GM19240 (cell line): ENCODE measurements around the gene CHMP4A.
"Not testable (repeated sequence)": the region's sequence is repeated elsewhere in the genome, so short reads cannot be mapped to it uniquely, and the experiment has no call there.

Experiments
- DNase-seq: peaks from one replicate; pipeline ENCODE4 v3.0.0; 2011; ENCODE audit warnings: low spot score; ENCODE audit not compliant: insufficient read length

The CHMP4A gene

GRCh38 chr14:24247422-24247821, 34.1 kb upstream of the CHMP4A start:
- no peak for DNase-seq

GRCh38 chr14:24246765-24247212, 33.5 kb upstream of the CHMP4A start:
- peak; percentile 61 for DNase-seq

- DNase-seq = not testable (repeated sequence)
Observed at GRCh38 chr14:24245350-24245749, 32.1 kb upstream of the CHMP4A start.

- DNase-seq = no peak
Observed at GRCh38 chr14:24243336-24243836, 30.1 kb upstream of the CHMP4A start.

GRCh38 chr14:24241829-24242443, 28.6 kb upstream of the CHMP4A start:
- DNase-seq = peak; percentile 80

GRCh38 chr14:24240110-24240918, 27.0 kb upstream of the CHMP4A start:
- DNase-seq = no peak

- DNase-seq = no peak
Observed at GRCh38 chr14:24238527-24239037, 25.3 kb upstream of the CHMP4A start.

- DNase-seq = no peak
Observed at GRCh38 chr14:24238123-24238522, 24.8 kb upstream of the CHMP4A start.

- DNase-seq = no peak
Observed at GRCh38 chr14:24237463-24237955, 24.2 kb upstream of the CHMP4A start.

GRCh38 chr14:24236689-24237462, 23.6 kb upstream of the CHMP4A start:
- no peak for DNase-seq

- no peak for DNase-seq
Observed at GRCh38 chr14:24235804-24236688, 22.8 kb upstream of the CHMP4A start.

GRCh38 chr14:24234095-24235005, 21.1 kb upstream of the CHMP4A start:
- no peak for DNase-seq

- no peak for DNase-seq
Observed at GRCh38 chr14:24233538-24233866, 20.2 kb upstream of the CHMP4A start.

GRCh38 chr14:24232645-24233537, 19.6 kb upstream of the CHMP4A start, which contains the start of gene GMPR2:
GMPR2 (plus strand) TSS chr14:24232929; CDS start chr14:24233254, 325 bp downstream.
- DNase-seq = no peak

- DNase-seq = peak; percentile 58
Observed at GRCh38 chr14:24232121-24232644, 18.9 kb upstream of the CHMP4A start, which contains the start of gene NEDD8. NEDD8 (minus strand) TSS chr14:24232367; CDS start chr14:24232267, 100 bp downstream.

- no peak for DNase-seq
Observed at GRCh38 chr14:24231263-24232120, 18.2 kb upstream of the CHMP4A start.

- no peak for DNase-seq
Observed at GRCh38 chr14:24228902-24229301, 15.6 kb upstream of the CHMP4A start.
